SK-N-SH (cell line): ENCODE data around the gene KRTAP5-8. TPM values are rescaled to one million over a fixed set of nuclear protein-coding genes. Genes with fewer than 3 reads are reported as not detected.
"Not testable (repeated sequence)": the region's sequence is repeated elsewhere in the genome, so short reads cannot be mapped to it uniquely, and the experiment has no call there.

Experiments
- CTCF ChIA-PET: fragments of 300-600, 350-600 bp; formaldehyde crosslinking; extraction: SDS; loops from one replicate; lab custom pipeline; 2021; lab: Yijun Ruan, JAX
- POLR2A ChIA-PET: fragments of 350-600 bp; sonication (Branson Sonifier 250); formaldehyde crosslinking; extraction: SDS; loops from one replicate; lab custom pipeline; 2020; ENCODE audit warnings: antibody characterized with exemption, inconsistent platforms; lab: Yijun Ruan, JAX
- DNase-seq: peaks from one replicate; pipeline ENCODE4 v3.0.0; 2012
- H2AFZ ChIP-seq: fragments of 200-600 bp; sonication (generic); 2 replicates; pipeline ENCODE4 v1.8.1; 2016; ENCODE audit warnings: antibody characterized with exemption, mild to moderate bottlenecking, low read depth
- H3F3A ChIP-seq: fragments of 200-600 bp; sonication (generic); replicated peaks from 2 replicates; pipeline ENCODE3; 2016; ENCODE audit warnings: antibody characterized with exemption, mild to moderate bottlenecking; ENCODE audit not compliant: insufficient read depth
- H3K27ac ChIP-seq, 2 experiments: fragments of 200-500 bp in 1 of 2; fragments of 200-600 bp in 1 of 2; sonication (Bioruptor generic) in 1 of 2; sonication (generic), shearing (Covaris generic) in 1 of 2; 2 replicates each; pipeline versions ENCODE4 v1.5.1 to v1.6.1; 2014 to 2016; ENCODE audit warnings: low read depth in 2 of 2, inconsistent platforms in 1 of 2, low read length in 1 of 2, mild to moderate bottlenecking in 1 of 2, mixed read lengths in 1 of 2
- H3K27me3 ChIP-seq: fragments of 200-600 bp; sonication (generic), shearing (Covaris generic); 2 replicates; pipeline ENCODE4 v1.6.1; 2016; ENCODE audit warnings: mixed run types; ENCODE audit not compliant: insufficient read depth
- H3K36me3 ChIP-seq, 2 experiments: fragments of 200-500 bp in 1 of 2; fragments of 200-600 bp in 1 of 2; sonication (Bioruptor generic) in 1 of 2; sonication (generic) in 1 of 2; replicated peaks in 1 of 2; 2 replicates each; pipeline versions ENCODE3 to v1.5.1; 2014 to 2016; ENCODE audit warnings: low read length in 1 of 2, mild to moderate bottlenecking in 1 of 2; ENCODE audit not compliant: insufficient read depth in 2 of 2, control insufficient read depth in 1 of 2
- H3K4me1 ChIP-seq, 2 experiments: fragments of 200-500 bp in 1 of 2; fragments of 200-600 bp in 1 of 2; sonication (Bioruptor generic) in 1 of 2; sonication (generic), shearing (Covaris generic) in 1 of 2; 2 replicates each; pipeline versions ENCODE4 v1.5.1 to v1.6.1; 2014 to 2016; ENCODE audit warnings: low read depth in 1 of 2, low read length in 1 of 2, mixed run types in 1 of 2; ENCODE audit not compliant: insufficient read depth in 2 of 2, control insufficient read depth in 1 of 2
- H3K4me2 ChIP-seq: fragments of 200-600 bp; sonication (generic), shearing (Covaris generic); 2 replicates; pipeline ENCODE4 v1.6.1; 2017; ENCODE audit warnings: mixed run types
- H3K4me3 ChIP-seq, 2 experiments: fragments of 200-500 bp in 1 of 2; fragments of 200-600 bp in 1 of 2; sonication (Bioruptor generic) in 1 of 2; sonication (generic), shearing (Covaris generic) in 1 of 2; 2 replicates each; pipeline versions ENCODE4 v1.5.1 to v1.8.1; 2014 to 2016; ENCODE audit warnings: low read depth in 2 of 2, inconsistent platforms in 1 of 2, low read length in 1 of 2, mild to moderate bottlenecking in 1 of 2, mixed read lengths in 1 of 2, moderate library complexity in 1 of 2
- H3K79me2 ChIP-seq: fragments of 200-600 bp; sonication (generic); 2 replicates; pipeline ENCODE4 v1.8.1; 2017; ENCODE audit warnings: mild to moderate bottlenecking; ENCODE audit not compliant: insufficient read depth
- H3K9ac ChIP-seq: fragments of 200-600 bp; sonication (generic); 2 replicates; pipeline ENCODE4 v1.6.1; 2017; ENCODE audit warnings: mixed run types
- H3K9me2 ChIP-seq: fragments of 200-600 bp; sonication (generic); 2 replicates; pipeline ENCODE4 v1.6.1; 2017; ENCODE audit warnings: mixed run types
- H3K9me3 ChIP-seq: fragments of 200-600 bp; sonication (generic); 2 replicates; pipeline ENCODE4 v1.6.1; 2017; ENCODE audit warnings: mixed run types, mild to moderate bottlenecking, moderate library complexity
- H4K20me1 ChIP-seq: fragments of 200-600 bp; sonication (generic); 2 replicates; pipeline ENCODE4 v1.6.1; 2017; ENCODE audit warnings: mild to moderate bottlenecking, mixed run types; ENCODE audit not compliant: insufficient read depth
- EP300 ChIP-seq, 2 experiments: IDR thresholded peaks; 2 replicates each; pipeline versions ENCODE4 v1.4.0 to v1.6.1; 2012; ENCODE audit warnings: borderline replicate concordance in 1 of 2, low read depth in 1 of 2, low read length in 1 of 2
- SIN3A ChIP-seq: IDR thresholded peaks from 2 replicates; pipeline ENCODE4 v1.6.1; 2012; ENCODE audit warnings: low read depth, mild to moderate bottlenecking, low read length, moderate library complexity, borderline replicate concordance
- WGBS: methylation state at CpG from one replicate; pipeline ENCODE4 v1.1.6; 2017; ENCODE audit warnings: low lambda C conversion rate; 5-methylcytosine and 5-hydroxymethylcytosine counted together
- polyA plus RNA-seq, 3 experiments: library from polyadenylated mRNA; depleted of rRNA; stranded (reverse); fragments of >200 nt; gene quantifications; 2 replicates each; pipeline ENCODE4 v1.2.3, GENCODE V29; 2012
- TF ChIP-seq, protein P1 (sequence below): IDR thresholded peaks from 2 replicates; pipeline ENCODE4; 2012

KRTAP5-8 gene
- polyA plus RNA-seq, 1 of the 3 experiments (the other 2 are of a cell fraction), result not detected

DNA sequence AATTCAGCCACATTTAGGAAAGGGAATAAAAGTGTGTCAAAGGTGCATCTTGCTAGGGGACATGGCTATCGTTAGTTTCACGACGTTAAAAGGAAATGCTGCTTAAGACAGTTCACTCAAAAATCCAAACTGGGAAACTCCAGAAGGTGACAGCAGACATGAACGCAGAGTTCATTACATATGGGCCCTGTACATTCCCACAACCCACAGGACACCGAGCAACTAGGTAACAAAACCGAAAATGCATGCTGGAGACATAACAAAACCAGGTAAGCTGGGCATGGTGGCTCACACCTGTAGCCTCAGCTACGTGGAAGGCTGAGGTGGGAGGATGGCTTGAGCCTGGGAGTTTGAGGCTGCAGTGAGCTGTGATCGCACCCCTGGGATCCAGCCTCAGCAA, 29.8 kb downstream of the KRTAP5-8 start:
- H3K9me3 ChIP-seq, H2AFZ ChIP-seq, H3K9ac ChIP-seq, H3F3A ChIP-seq, H3K4me2 ChIP-seq, H3K27ac ChIP-seq, H3K27me3 ChIP-seq, H3K79me2 ChIP-seq, H4K20me1 ChIP-seq, POLR2A ChIA-PET, DNase-seq, H3K36me3 ChIP-seq, H3K9me2 ChIP-seq, H3K4me3 ChIP-seq: not testable (repeated sequence)
- CTCF ChIA-PET, result interaction anchor here (0.8 to 2.3 kb wide), 3 partner anchors 13 to 753 kb away, joined by 3 to 12 read pairs (median 4); no protein-coding TSS in a partner anchor
- WGBS, result 52% methylated on average over 7 of the region's 8 CpGs
- peaks cover 0 to 15% of the 10 kb centered on the region in 2 experiments; a peak in 1 of 4 replicates for H3K4me1 ChIP-seq

DNA sequence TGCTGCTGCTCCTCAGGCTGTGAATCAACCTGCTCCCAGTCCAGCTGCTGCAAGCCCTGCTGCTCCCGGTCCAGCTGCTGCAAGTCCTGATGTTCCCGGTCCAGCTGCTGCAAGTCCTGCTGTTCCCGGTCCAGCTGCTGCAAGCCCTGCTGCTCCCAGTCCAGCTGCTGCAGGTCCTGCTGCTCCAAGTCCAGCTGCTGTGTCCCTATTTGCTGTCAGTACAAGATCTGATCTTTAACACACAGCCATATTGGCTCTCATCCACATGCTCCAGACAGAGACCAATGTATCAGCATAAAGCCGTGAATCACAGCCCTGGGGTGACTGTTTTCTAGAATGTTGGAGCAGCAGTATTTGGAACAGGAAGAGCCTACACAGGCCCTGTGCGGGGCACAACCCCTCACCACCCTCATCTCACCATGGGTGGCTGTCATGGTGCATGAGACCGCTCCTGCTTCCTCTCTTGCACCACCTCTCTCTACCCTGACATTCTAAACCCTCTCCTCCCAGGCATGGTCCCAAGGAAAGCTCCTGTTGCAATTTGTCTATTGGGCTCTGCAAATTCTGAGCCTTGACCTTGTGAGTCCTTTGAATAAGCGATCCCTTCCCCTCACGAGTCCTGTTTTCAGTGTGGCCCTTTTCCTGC, 31.0 kb downstream of the KRTAP5-8 start:
- Histone ChIP-seq H3K27ac (no peak overlapping the region), H3K4me2 (no peak overlapping the region), H3K4me3 (no peak overlapping the region), H2AFZ (no peak overlapping the region), H3K9me2 (no peaks in the 10 kb centered on the region), H3K36me3 (no peaks in the 10 kb centered on the region), H3K9ac (no peak overlapping the region), H3K9me3 (no peaks in the 10 kb centered on the region), H3K4me1 (peaks cover 0 to 15% of the 10 kb centered on the region in 2 experiments; a peak in 1 of 4 replicates), H4K20me1 (no peaks in the 10 kb centered on the region), H3F3A (no peaks in the 10 kb centered on the region), H3K27me3 (no peaks in the 10 kb centered on the region), H3K79me2 (no peaks in the 10 kb centered on the region)
- peak; percentile 55 for DNase-seq
- TF ChIP-seq EP300 (IDR thresholded peaks at IDR 0.05; ENCODE audit: borderline replicate concordance in 1 of 2, low read depth in 1 of 2, low read length in 1 of 2), result peak in 1 of 2 experiments; percentile 42; a peak in 1 of 4 replicates
- TF ChIP-seq, protein P1, sequence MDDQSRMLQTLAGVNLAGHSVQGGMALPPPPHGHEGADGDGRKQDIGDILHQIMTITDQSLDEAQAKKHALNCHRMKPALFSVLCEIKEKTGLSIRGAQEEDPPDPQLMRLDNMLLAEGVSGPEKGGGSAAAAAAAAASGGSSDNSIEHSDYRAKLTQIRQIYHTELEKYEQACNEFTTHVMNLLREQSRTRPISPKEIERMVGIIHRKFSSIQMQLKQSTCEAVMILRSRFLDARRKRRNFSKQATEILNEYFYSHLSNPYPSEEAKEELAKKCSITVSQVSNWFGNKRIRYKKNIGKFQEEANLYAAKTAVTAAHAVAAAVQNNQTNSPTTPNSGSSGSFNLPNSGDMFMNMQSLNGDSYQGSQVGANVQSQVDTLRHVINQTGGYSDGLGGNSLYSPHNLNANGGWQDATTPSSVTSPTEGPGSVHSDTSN, result no peak
- TF ChIP-seq SIN3A, result no peak
- 22% methylated on average over 8 of the region's 8 CpGs for WGBS
- CTCF ChIA-PET, result interaction anchor here (2.3 kb wide), 1 partner anchor 12 kb away, joined by 12 read pairs; no protein-coding TSS in a partner anchor
- POLR2A ChIA-PET, result no interaction called here

DNA sequence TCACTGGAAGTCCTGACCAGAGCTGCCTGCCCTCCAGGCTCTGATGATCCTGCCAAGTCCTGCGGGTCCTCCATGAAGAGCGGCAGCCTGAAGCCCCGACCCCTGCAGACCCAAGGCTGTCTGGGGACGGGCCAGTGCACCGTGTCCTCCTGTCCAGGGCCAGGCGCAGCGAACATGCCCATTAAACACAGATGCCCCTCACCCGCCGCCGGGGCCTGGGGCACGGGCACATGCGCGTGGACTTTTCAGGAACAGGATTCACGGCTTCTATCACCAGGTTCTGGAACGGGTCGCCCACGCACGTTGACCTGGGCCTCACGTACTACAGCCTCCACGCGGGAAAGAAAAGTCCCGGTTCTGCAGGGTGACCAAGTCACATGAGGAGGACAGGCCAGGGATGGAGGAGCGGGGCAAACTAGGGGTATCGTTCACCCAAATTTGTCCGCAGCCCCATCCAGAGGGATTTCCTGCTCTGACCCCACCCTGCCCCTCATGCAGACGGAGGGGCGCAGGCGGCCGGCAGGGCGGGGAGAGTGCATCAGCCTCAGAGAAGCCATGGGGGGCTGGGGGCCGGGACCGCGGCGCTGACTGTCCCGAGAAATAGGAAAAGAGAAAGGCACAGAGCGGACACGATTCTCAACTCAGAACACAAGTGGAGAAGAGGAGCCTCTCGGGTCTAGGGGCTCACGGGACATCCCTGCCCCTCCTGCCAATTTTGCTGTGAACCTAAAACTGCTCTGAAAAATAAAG, 33.5 kb downstream of the KRTAP5-8 start:
- H3F3A ChIP-seq, H3K9me3 ChIP-seq, DNase-seq, H3K36me3 ChIP-seq, H3K27me3 ChIP-seq, H3K27ac ChIP-seq, H3K79me2 ChIP-seq, H4K20me1 ChIP-seq, H3K4me3 ChIP-seq, H3K4me2 ChIP-seq, POLR2A ChIA-PET, H3K9ac ChIP-seq, H2AFZ ChIP-seq, H3K9me2 ChIP-seq: not testable (repeated sequence)
- CTCF ChIA-PET, result interaction anchor here (1.4 kb wide), 1 partner anchor 9 kb away, joined by 3 read pairs; no protein-coding TSS in a partner anchor
- WGBS, result 65% methylated on average over 22 of the region's 39 CpGs
- peaks cover 0 to 11% of the 10 kb centered on the region in 2 experiments; a peak in 1 of 4 replicates for H3K4me1 ChIP-seq
